Uterus (tissue), 2 donors: ENCODE results near the gene IKZF3.

Experiments used
- POLR2A ChIP-seq, 2 donors: fragments of 450-650 bp; IDR thresholded peaks; one replicate each; pipeline ENCODE4 v1.6.1; 2016; ENCODE audit warnings: antibody characterized with exemption in 2 of 2, mild to moderate bottlenecking in 1 of 2, moderate library complexity in 1 of 2
- TF ChIP-seq, protein P1 (sequence below), 4 experiments: fragments of 200-600 bp in 2 of 4; fragments of 450-650 bp in 2 of 4; sonication (generic) in 2 of 4; IDR thresholded peaks; one replicate each; pipeline ENCODE4 v1.5.1; 2016 to 2019; ENCODE audit warnings: antibody characterized with exemption in 4 of 4, mild to moderate bottlenecking in 2 of 4, moderate library complexity in 1 of 4

GRCh38 chr17:39742126-39742855 lies 121.8 kb downstream of the IKZF3 start:
- no peak for TF ChIP-seq POLR2A (IDR thresholded peaks at IDR 0.05)
- TF ChIP-seq, protein P1, sequence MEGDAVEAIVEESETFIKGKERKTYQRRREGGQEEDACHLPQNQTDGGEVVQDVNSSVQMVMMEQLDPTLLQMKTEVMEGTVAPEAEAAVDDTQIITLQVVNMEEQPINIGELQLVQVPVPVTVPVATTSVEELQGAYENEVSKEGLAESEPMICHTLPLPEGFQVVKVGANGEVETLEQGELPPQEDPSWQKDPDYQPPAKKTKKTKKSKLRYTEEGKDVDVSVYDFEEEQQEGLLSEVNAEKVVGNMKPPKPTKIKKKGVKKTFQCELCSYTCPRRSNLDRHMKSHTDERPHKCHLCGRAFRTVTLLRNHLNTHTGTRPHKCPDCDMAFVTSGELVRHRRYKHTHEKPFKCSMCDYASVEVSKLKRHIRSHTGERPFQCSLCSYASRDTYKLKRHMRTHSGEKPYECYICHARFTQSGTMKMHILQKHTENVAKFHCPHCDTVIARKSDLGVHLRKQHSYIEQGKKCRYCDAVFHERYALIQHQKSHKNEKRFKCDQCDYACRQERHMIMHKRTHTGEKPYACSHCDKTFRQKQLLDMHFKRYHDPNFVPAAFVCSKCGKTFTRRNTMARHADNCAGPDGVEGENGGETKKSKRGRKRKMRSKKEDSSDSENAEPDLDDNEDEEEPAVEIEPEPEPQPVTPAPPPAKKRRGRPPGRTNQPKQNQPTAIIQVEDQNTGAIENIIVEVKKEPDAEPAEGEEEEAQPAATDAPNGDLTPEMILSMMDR (IDR thresholded peaks at IDR 0.05), result no peak
